RWPE1 (cell line): ENCODE results near the gene CHIC2.

Experiments used
- CTCF ChIA-PET: fragments of 350-600 bp; sonication (Branson Sonifier 250); formaldehyde crosslinking; extraction: SDS; loops from one replicate; lab custom pipeline; 2021; lab: Yijun Ruan, JAX
- POLR2A ChIA-PET: fragments of 400-600 bp; formaldehyde crosslinking; extraction: SDS; loops from one replicate; lab custom pipeline; 2020; ENCODE audit warnings: antibody characterized with exemption; ENCODE audit not compliant: low non-redundant PET; lab: Yijun Ruan, JAX
- DNase-seq: peaks from one replicate; pipeline ENCODE4 v3.0.0; 2012; ENCODE audit warnings: low spot score
- H3K27ac ChIP-seq: fragments of 450-650 bp; 2 replicates; pipeline ENCODE4 v1.5.1; 2017
- TF ChIP-seq, protein P1 (sequence below): fragments of 450-650 bp; conservative IDR thresholded peaks from 2 replicates; pipeline ENCODE4 v1.5.1; 2017; ENCODE audit warnings: low read depth, mild to moderate bottlenecking

The CHIC2 gene

DNA sequence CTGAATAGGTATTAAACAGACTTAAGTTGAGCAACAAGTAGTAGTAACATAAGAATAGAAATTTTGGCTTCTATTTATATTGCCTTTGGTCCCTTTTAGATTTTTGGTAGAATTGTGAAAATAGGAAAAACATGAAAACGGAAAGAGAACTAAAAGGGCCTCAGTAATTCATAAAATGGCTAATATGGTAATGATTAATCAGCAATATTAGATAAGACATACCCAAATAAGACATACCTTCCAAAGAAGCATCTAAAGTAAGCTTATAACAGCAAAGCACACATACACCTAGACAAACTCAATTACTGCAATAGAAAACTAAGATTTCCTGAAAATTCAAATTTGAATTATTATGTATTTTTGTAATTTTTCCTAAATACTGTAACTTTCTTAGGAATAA, 46.4 kb downstream of the CHIC2 start:
- TF ChIP-seq, protein P1, sequence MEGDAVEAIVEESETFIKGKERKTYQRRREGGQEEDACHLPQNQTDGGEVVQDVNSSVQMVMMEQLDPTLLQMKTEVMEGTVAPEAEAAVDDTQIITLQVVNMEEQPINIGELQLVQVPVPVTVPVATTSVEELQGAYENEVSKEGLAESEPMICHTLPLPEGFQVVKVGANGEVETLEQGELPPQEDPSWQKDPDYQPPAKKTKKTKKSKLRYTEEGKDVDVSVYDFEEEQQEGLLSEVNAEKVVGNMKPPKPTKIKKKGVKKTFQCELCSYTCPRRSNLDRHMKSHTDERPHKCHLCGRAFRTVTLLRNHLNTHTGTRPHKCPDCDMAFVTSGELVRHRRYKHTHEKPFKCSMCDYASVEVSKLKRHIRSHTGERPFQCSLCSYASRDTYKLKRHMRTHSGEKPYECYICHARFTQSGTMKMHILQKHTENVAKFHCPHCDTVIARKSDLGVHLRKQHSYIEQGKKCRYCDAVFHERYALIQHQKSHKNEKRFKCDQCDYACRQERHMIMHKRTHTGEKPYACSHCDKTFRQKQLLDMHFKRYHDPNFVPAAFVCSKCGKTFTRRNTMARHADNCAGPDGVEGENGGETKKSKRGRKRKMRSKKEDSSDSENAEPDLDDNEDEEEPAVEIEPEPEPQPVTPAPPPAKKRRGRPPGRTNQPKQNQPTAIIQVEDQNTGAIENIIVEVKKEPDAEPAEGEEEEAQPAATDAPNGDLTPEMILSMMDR: no peak
- POLR2A ChIA-PET: interaction anchor here (0.6 kb wide), 1 partner anchor 1361 kb away, joined by 8 read pairs; no protein-coding TSS in a partner anchor
- no peak overlapping the region for H3K27ac ChIP-seq
- no peak for DNase-seq
- CTCF ChIA-PET: interaction anchor here (0.6 to 0.7 kb wide), 2 partner anchors 14 to 21 kb away, joined by 3 to 4 read pairs; no protein-coding TSS in a partner anchor

DNA sequence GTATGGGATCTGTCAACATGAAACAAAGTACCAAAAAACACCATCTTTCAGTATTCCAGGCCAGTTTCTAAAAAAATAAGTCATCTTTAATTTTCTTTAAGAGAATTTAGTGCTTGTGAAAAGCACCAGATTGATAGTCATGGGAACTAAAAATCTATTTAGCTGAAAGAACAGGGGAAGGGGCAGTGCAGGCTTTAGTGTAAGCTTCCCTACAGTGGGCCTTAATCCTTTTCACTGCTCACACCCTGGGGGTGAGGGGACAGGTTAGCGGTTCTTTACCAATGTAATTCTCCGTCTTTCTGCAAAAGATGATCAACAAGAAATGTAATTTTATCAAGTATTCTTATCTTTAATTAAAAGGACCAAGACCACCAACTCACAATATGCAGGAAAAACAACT, 47.1 kb downstream of the CHIC2 start:
- H3K27ac ChIP-seq: no peak overlapping the region
- no peak for DNase-seq
- CTCF ChIA-PET: interaction anchor here (0.6 kb wide), 1 partner anchor 511 kb away, joined by 4 read pairs; no protein-coding TSS in a partner anchor

DNA sequence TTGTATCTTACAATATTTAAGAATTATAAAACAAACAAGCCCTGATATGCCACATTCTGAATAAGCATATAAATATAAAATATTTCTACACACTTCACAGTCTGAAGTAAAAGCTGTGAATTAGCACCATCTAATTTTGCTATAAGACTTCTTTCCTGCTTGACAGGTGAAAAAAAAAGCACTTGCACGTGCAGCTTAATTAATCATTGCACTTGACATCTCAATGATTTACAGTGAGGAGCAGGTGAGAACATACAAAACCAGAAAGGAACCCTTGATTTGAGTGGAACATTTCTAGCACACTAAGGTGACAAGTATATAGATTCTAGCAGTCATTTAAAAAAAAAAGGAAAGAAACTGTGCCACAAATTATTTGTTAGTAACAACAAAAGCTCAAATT, 47.9 kb downstream of the CHIC2 start:
- ChIA-PET POLR2A (no interaction called here), CTCF (interaction anchor here (0.6 kb wide), 1 partner anchor 510 kb away, joined by 4 read pairs; no protein-coding TSS in a partner anchor)

More for the DNA sequence above, 47.1 kb downstream of the CHIC2 start:
- POLR2A ChIA-PET: no interaction called here
- TF ChIP-seq, protein P1: no peak

DNA sequence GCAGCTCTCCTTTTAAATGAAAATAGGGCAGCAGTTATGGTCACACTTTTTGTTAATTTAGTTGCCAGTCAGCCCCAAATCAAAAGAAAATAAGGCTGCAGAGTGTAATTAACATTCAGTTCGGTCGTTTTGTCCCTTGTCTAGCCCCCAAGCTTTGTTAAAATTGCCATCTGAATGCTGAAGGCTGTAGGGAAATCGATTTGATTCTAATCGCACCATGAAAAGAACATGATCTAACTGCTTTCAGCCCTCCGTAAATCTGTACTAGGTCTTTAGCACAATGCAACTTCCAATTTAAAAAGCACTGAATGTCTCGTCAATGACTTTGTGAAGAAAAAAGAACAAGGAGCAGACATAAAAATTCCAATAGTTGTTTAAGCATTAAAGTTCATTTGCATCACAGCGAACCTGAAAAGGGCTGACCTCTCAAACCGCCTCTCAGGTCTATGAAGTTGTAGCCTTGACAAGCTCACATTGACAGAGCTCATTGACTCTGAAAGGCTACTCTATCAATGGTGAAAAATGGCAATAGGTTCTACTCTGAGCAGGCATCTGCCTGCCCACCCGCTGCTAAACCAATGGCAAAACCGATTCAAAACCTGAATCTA, 48.9 kb downstream of the CHIC2 start:
- ChIA-PET CTCF (interaction anchor here (0.6 kb wide), 2 partner anchors 121 to 154 kb away, joined by 3 read pairs; no protein-coding TSS in a partner anchor), POLR2A (no interaction called here)
- no peak overlapping the region for H3K27ac ChIP-seq
- TF ChIP-seq, protein P1: no peak
- no peak for DNase-seq

More for the DNA sequence above, 47.9 kb downstream of the CHIC2 start:
- H3K27ac ChIP-seq: no peak overlapping the region
- TF ChIP-seq, protein P1: no peak
- no peak for DNase-seq

DNA sequence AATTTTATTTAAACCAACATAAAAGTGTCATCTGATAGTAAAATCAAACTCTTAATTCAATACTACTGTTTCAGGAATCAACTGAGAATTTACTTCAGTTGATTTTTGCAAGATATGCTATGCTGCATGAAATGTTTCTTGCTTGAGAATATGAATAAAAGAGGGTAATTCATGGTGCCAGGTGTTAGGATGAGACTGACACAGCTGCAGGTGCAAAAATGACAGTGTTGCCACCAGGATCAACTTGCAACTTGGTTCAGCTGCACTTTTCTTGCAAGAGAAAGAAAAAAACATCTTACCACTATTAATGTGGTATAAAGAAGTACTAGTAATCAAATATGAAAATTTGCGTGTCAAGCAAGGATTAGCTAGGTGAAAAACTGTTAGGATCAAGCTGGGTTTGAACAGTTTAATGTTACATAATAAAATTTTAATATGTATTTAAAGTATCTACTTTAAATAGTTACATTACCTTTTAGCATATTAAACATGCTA, 49.7 kb downstream of the CHIC2 start:
- POLR2A ChIA-PET: no interaction called here
- TF ChIP-seq, protein P1: no peak
- DNase-seq: no peak
- CTCF ChIA-PET: interaction anchor here (0.6 kb wide), 1 partner anchor 122 kb away, joined by 3 read pairs; no protein-coding TSS in a partner anchor
- H3K27ac ChIP-seq: no peak overlapping the region

DNA sequence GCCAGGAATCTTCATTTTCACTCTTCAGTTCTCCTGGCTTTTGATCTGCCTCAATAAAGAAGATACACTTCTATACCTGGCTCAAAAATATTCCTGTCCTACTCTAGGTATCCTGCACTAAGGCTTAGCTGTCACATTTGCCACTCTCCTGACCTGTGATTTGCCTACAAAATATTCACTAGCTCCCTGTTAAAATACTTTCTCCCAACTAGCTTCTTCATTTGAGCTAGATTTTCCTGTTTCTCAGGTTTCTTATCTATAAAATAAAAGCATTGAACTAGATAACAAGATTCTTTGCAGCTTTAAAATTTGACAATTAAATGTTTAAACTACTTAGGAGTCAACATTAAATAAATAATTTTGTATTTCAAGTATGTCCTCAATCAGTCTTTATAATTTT, 53.2 kb downstream of the CHIC2 start:
- TF ChIP-seq, protein P1: no peak
- no peak overlapping the region for H3K27ac ChIP-seq
- ChIA-PET POLR2A (no interaction called here), CTCF (interaction anchor here (0.8 kb wide), 2 partner anchors 11 to 23 kb away, joined by 3 read pairs; no protein-coding TSS in a partner anchor)
- DNase-seq: no peak
